ENCODE measurements around the gene TCP10L. TPM values are rescaled to one million over a fixed set of nuclear protein-coding genes. Genes with fewer than 3 reads are reported as not detected.
A peak's percentile ranks its signal among the peaks of the same experiment; 100 is the strongest.
"Not testable (repeated sequence)": the region's sequence is repeated elsewhere in the genome, so short reads cannot be mapped to it uniquely, and the experiment has no call there.

The TCP10L gene
- total RNA-seq (1 to 10 TPM in 1 of 4 donors, under 1 TPM in 2, not detected in 1; 0.38 to 1.0 (median 0.63) TPM), polyA plus RNA-seq (1 to 10 TPM in 1 of 3 donors, under 1 TPM in 2; 0.27 to 1.9 (median 0.35) TPM)
- long read RNA-seq, donor 1 = 0 reads
- long read RNA-seq, donor 2 = 0 reads

- Histone ChIP-seq H3K9me3 (no peaks in the 10 kb centered on the region), H3K4me3 (no peak within 1 kb of the TSS), H3K36me3 (ENCODE audit: insufficient read depth in 1 of 2, low read depth in 1 of 2) (peaks cover 0 to 4% of the 10 kb centered on the region in 2 donors), H3K27ac (no peak within 1 kb of the TSS), H3K27me3 (ENCODE audit: insufficient read depth in 3 of 3, low read length in 2 of 3) (no peaks in the 10 kb centered on the region), H3K4me1 (no peaks in the 10 kb centered on the region)
- ATAC-seq (no peak), DNase-seq (no peak)
- intact Hi-C loops (cut with DNase I) = no loop called here
- TF ChIP-seq, protein P1, sequence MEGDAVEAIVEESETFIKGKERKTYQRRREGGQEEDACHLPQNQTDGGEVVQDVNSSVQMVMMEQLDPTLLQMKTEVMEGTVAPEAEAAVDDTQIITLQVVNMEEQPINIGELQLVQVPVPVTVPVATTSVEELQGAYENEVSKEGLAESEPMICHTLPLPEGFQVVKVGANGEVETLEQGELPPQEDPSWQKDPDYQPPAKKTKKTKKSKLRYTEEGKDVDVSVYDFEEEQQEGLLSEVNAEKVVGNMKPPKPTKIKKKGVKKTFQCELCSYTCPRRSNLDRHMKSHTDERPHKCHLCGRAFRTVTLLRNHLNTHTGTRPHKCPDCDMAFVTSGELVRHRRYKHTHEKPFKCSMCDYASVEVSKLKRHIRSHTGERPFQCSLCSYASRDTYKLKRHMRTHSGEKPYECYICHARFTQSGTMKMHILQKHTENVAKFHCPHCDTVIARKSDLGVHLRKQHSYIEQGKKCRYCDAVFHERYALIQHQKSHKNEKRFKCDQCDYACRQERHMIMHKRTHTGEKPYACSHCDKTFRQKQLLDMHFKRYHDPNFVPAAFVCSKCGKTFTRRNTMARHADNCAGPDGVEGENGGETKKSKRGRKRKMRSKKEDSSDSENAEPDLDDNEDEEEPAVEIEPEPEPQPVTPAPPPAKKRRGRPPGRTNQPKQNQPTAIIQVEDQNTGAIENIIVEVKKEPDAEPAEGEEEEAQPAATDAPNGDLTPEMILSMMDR (IDR thresholded peaks at IDR 0.05) = no peak
- WGBS, 3 donors = 83 to 85% (median 84%) methylated on average over 17 of the region's 17 CpGs
Observed at GRCh38 chr21:32585042-32585710, at the start of gene TCP10L. Gene TCP10L (minus strand): TSS chr21:32585523. CDS start chr21:32584304, 1,219 bp downstream.

GRCh38 chr21:32626621-32627196 lies 41.4 kb upstream of the TCP10L start:
- intact Hi-C loops (cut with DNase I) = no loop called here
- Histone ChIP-seq H3K27me3 (ENCODE audit: insufficient read depth in 3 of 3, low read length in 2 of 3) (peaks cover 0 to 3% (median 0%) of the 10 kb centered on the region in 3 donors), H3K9me3 (no peaks in the 10 kb centered on the region), H3K4me1 (no peaks in the 10 kb centered on the region), H3K36me3 (ENCODE audit: insufficient read depth in 1 of 2, low read depth in 1 of 2) (peaks cover 3 to 25% of the 10 kb centered on the region in 2 donors), H3K4me3 (no peak overlapping the region), H3K27ac (no peak overlapping the region)
- ATAC-seq = no peak
- no peak for DNase-seq
- TF ChIP-seq, protein P1 (IDR thresholded peaks at IDR 0.05) = no peak
- WGBS, 3 donors = 89 to 94% (median 93%) methylated on average over 3 of the region's 3 CpGs

DNA sequence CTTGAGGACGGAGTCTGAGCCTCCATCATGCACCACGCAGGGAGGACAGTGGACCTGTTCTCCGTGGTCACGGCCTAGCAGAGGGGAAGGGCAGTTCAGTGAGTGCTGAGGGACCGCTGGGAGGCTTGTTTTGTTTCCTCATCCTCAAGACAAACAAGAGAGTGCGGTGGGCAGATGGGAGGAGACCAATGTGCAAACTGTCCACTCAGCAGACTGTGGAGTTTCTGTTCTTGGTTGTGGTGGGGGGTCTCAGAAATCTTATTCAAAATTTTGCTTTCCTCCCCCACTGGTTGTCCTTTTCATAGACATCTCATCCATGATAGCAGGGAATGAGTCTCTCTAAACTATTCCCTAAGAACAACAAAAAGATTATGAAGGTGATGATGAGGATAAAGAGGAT lies 32.9 kb upstream of the TCP10L start:
- DNase-seq; H3K4me1 ChIP-seq; intact Hi-C loops (cut with DNase I); H3K9me3 ChIP-seq; H3K4me3 ChIP-seq; H3K27ac ChIP-seq; H3K36me3 ChIP-seq (ENCODE audit: insufficient read depth in 1 of 2, low read depth in 1 of 2); ATAC-seq; H3K27me3 ChIP-seq (ENCODE audit: insufficient read depth in 3 of 3, low read length in 2 of 3): not testable (repeated sequence)
- 68 to 78% (median 72%) methylated on average over 6 of the region's 6 CpGs for WGBS, 3 donors

DNA sequence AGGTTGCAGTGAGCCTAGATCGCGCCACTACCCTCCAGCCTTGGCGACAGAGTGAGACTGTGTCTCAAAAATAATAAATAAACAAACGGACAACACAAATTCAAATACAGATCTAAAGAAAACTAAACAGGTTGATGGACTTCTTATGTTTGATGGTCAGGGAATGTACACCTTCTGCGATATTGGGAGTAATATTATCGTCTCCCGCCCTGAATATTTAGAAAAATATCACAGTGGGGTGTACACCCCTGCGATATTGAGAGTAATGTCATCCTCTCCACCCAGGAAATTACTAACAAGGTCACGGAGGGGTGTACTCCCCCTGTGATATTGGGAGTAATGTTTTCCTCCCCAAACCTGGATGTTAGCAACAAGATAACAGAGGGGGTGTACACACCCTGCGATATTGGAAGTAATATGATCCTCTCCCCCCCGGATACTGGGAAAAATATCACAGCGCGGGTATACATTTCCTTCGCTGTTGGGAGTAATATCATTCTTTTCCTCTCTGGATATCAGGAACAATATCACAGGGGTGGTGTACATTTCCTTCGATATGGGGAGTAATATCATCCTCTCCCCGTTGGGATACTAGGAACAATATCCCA lies 28.2 kb upstream of the TCP10L start:
- Histone ChIP-seq H3K27ac (peak overlapping the region; percentile 73), H3K27me3 (ENCODE audit: insufficient read depth in 3 of 3, low read length in 2 of 3) (no peaks in the 10 kb centered on the region), H3K36me3 (ENCODE audit: insufficient read depth in 1 of 2, low read depth in 1 of 2) (peaks cover 0 to 16% of the 10 kb centered on the region in 2 donors), H3K9me3 (no peaks in the 10 kb centered on the region), H3K4me3 (peak overlapping the region; percentile 79), H3K4me1 (peaks cover 4% of the 10 kb centered on the region)
- DNase-seq (no peak), ATAC-seq (no peak)
- 64 to 67% (median 67%) methylated on average over 16 of the region's 16 CpGs for WGBS, 3 donors
- intact Hi-C loops (cut with DNase I) = loop anchor here in 1 of 2 donors (5.0 kb wide), 1 partner anchor 881 kb away; the partner anchor contains the start of gene SCAF4
- TF ChIP-seq, protein P1 (IDR thresholded peaks at IDR 0.05) = no peak

DNA sequence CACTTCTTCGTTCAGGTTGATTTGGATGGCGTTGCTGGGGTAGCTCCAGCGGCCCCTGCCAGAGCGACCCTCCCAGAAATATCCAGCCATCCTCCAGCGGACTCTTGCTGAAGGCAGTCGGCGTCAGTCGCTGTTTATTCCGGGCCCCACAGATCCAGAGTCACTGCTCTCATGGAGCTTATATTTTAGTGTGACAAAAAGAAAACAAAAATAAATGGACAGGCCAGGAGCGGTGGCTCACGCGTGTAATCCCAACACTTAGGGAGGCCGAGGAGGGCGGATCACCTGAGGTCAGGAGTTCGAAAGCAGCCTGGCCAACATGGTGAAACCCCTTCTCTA lies 27.6 kb upstream of the TCP10L start:
- peak overlapping the region; percentile 73 for H3K27ac ChIP-seq
- H3K4me1 ChIP-seq = peaks cover 4% of the 10 kb centered on the region
- no peak for DNase-seq
- intact Hi-C loops (cut with DNase I) = loop anchor here in 1 of 2 donors (5.0 kb wide), 1 partner anchor 881 kb away; the partner anchor contains the start of gene SCAF4
- no peaks in the 10 kb centered on the region for H3K27me3 ChIP-seq (ENCODE audit: insufficient read depth in 3 of 3, low read length in 2 of 3)
- peak overlapping the region; percentile 79 for H3K4me3 ChIP-seq
- TF ChIP-seq, protein P1 (IDR thresholded peaks at IDR 0.05) = no peak
- peak in 2 of 4 donors; percentile 20 to 48 for ATAC-seq
- 2 to 4% (median 3%) methylated on average over 15 of the region's 15 CpGs for WGBS, 3 donors
- peaks cover 0 to 22% of the 10 kb centered on the region in 2 donors for H3K36me3 ChIP-seq (ENCODE audit: insufficient read depth in 1 of 2, low read depth in 1 of 2)
- H3K9me3 ChIP-seq = no peaks in the 10 kb centered on the region
